Mucosa of stomach (tissue), 1 donor: ENCODE measurements around the gene ACACA.

Experiments
- H3K27me3 ChIP-seq: one replicate; pipeline ENCODE4 v1.7.0; 2013; ENCODE audit warnings: mild to moderate bottlenecking, low read length; ENCODE audit not compliant: control insufficient read depth, insufficient read depth
- H3K36me3 ChIP-seq: one replicate; pipeline ENCODE4 v1.7.0; 2013; ENCODE audit warnings: low read length; ENCODE audit not compliant: control insufficient read depth, insufficient read depth
- H3K4me1 ChIP-seq: one replicate; pipeline ENCODE4 v1.7.0; 2013; ENCODE audit warnings: mild to moderate bottlenecking, low read length; ENCODE audit not compliant: control insufficient read depth, insufficient read depth
- H3K4me3 ChIP-seq: one replicate; pipeline ENCODE4 v1.7.0; 2013; ENCODE audit warnings: low read length
- H3K9ac ChIP-seq: one replicate; pipeline ENCODE4 v1.7.0; 2013; ENCODE audit warnings: mild to moderate bottlenecking, low read length, moderate library complexity
- H3K9me3 ChIP-seq: one replicate; pipeline ENCODE4 v1.7.0; 2013; ENCODE audit warnings: mild to moderate bottlenecking, low read length, moderate library complexity; ENCODE audit not compliant: control insufficient read depth
- donor health status: Pancreatic carcinoma.

ACACA gene

GRCh38 chr17:37233036-37233435 lies 173.6 kb downstream of the ACACA start:
- no peak overlapping the region for H3K9ac ChIP-seq
- H3K36me3 ChIP-seq, result no peaks in the 10 kb centered on the region
- no peaks in the 10 kb centered on the region for H3K4me1 ChIP-seq
- no peak overlapping the region for H3K4me3 ChIP-seq
- H3K27me3 ChIP-seq, result no peaks in the 10 kb centered on the region
- H3K9me3 ChIP-seq, result no peaks in the 10 kb centered on the region

GRCh38 chr17:37231887-37232286 lies 174.7 kb downstream of the ACACA start:
- Histone ChIP-seq H3K36me3 (no peaks in the 10 kb centered on the region), H3K4me1 (no peaks in the 10 kb centered on the region), H3K9me3 (no peaks in the 10 kb centered on the region), H3K27me3 (no peaks in the 10 kb centered on the region), H3K9ac (no peak overlapping the region), H3K4me3 (no peak overlapping the region)

DNA sequence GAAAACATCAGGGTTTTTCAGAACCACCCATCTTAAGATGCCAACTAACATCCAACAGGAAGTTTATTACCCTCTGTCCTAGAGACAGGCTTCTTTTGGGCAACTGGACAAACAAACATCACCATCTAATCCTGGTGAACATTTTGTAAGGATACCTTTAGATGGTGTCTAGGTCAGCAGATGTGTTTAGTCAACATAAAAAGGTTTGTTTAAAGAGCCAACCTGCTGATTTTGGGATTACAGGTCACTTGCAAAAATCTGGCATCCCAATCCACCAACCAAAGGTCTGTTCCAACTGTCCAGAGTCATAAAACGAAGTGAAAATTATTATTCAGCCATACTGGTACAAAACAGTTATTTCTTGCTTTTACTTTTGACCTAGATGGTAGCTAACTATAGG lies 176.0 kb downstream of the ACACA start:
- no peaks in the 10 kb centered on the region for H3K27me3 ChIP-seq
- no peaks in the 10 kb centered on the region for H3K36me3 ChIP-seq
- H3K9ac ChIP-seq, result no peak overlapping the region
- H3K4me3 ChIP-seq, result no peak overlapping the region
- no peaks in the 10 kb centered on the region for H3K4me1 ChIP-seq
- no peaks in the 10 kb centered on the region for H3K9me3 ChIP-seq

DNA sequence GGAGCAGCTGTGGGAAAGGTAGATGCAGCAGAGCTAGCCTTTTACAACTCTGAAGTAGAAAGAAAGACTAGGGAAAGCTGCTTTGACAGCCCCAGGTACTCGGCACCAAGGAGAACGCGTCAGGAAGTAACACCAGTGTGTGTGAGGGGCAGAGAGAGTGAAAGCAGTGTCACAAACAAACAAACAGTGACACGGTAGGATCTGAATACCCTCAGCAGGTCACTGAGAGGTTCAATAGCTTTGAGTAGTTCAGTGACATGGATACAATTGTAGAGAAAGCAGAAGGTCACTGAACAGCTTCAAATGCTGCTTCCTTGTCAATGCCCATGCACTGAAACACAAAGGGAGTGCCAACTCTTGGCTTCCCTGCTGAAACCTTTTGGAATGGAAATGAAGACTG lies 181.2 kb downstream of the ACACA start:
- Histone ChIP-seq H3K27me3 (no peaks in the 10 kb centered on the region), H3K36me3 (no peaks in the 10 kb centered on the region), H3K9me3 (no peaks in the 10 kb centered on the region), H3K4me3 (no peak overlapping the region), H3K4me1 (no peaks in the 10 kb centered on the region), H3K9ac (no peak overlapping the region)

- Histone ChIP-seq H3K4me1 (no peaks in the 10 kb centered on the region), H3K4me3 (no peak overlapping the region), H3K27me3 (no peaks in the 10 kb centered on the region), H3K9ac (no peak overlapping the region), H3K9me3 (no peaks in the 10 kb centered on the region), H3K36me3 (no peaks in the 10 kb centered on the region)
Observed at GRCh38 chr17:37221865-37222264, 184.8 kb downstream of the ACACA start.

GRCh38 chr17:37220607-37220953 lies 186.1 kb downstream of the ACACA start:
- no peaks in the 10 kb centered on the region for H3K27me3 ChIP-seq
- no peak overlapping the region for H3K9ac ChIP-seq
- H3K4me3 ChIP-seq, result no peak overlapping the region
- H3K9me3 ChIP-seq, result no peaks in the 10 kb centered on the region
- no peaks in the 10 kb centered on the region for H3K36me3 ChIP-seq
- no peaks in the 10 kb centered on the region for H3K4me1 ChIP-seq

DNA sequence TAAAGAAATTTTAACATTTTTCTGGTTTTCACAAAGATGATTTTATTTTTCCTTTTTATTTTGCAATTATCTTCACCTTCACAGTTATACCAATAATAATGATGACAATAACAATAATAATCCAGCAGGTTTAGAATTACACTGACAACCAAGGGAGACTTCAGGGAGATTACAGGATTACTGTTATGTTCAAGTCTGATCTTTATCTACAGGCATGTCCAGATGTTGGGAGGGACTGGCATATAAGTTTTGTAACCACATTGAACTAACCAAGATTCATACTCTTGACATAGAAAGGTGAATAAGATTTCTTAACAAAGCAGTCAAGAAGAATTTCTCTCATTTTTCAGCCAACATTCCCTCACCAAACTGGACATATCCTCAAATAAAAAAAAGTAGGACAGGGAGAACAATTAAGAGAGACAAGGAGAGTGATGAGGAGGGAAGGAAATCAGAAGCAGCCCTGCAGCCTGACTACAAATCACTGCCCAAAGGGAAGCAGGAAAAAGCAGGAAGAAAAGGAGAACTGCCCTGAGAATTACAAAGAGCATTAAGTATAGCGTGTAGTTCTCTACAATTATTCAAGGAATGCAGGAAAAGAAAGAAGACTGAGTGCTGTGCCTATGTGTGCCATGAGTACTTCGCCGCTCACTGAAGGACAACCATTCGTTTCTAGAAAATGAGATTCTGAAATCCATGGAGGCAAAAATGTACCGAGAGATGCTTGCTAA lies 186.6 kb downstream of the ACACA start:
- Histone ChIP-seq H3K27me3 (no peaks in the 10 kb centered on the region), H3K9ac (no peak overlapping the region), H3K4me3 (no peak overlapping the region), H3K36me3 (no peaks in the 10 kb centered on the region), H3K9me3 (no peaks in the 10 kb centered on the region), H3K4me1 (no peaks in the 10 kb centered on the region)

GRCh38 chr17:37218849-37219248 lies 187.8 kb downstream of the ACACA start:
- Histone ChIP-seq H3K9ac (no peak overlapping the region), H3K4me3 (no peak overlapping the region), H3K36me3 (no peaks in the 10 kb centered on the region), H3K4me1 (no peaks in the 10 kb centered on the region), H3K9me3 (no peaks in the 10 kb centered on the region), H3K27me3 (no peaks in the 10 kb centered on the region)

DNA sequence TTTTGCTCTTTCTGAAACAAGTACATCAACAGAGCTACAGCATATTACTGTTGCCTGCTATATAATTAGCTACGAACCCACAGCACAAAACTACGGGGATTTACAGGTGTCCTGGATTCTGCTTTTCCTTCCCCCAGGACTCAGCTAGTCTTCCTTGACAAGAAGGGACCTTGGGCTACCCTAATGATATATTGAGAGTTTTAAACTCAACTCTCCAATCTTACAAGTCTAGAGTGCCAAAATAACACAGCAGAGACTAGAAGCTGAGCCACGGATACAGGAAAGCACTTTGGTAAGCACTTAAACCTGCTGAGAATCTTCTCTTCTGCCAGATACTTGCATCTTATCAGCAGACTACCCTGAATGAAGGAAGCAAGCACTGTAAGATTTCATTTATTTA lies 192.2 kb downstream of the ACACA start:
- Histone ChIP-seq H3K9ac (no peak overlapping the region), H3K4me3 (no peak overlapping the region), H3K4me1 (no peaks in the 10 kb centered on the region), H3K9me3 (no peaks in the 10 kb centered on the region), H3K36me3 (no peaks in the 10 kb centered on the region), H3K27me3 (no peaks in the 10 kb centered on the region)

- Histone ChIP-seq H3K4me1 (no peaks in the 10 kb centered on the region), H3K4me3 (no peak overlapping the region), H3K27me3 (no peaks in the 10 kb centered on the region), H3K9me3 (no peaks in the 10 kb centered on the region), H3K9ac (no peak overlapping the region), H3K36me3 (no peaks in the 10 kb centered on the region)
Observed at GRCh38 chr17:37213927-37214326, 192.7 kb downstream of the ACACA start.

DNA sequence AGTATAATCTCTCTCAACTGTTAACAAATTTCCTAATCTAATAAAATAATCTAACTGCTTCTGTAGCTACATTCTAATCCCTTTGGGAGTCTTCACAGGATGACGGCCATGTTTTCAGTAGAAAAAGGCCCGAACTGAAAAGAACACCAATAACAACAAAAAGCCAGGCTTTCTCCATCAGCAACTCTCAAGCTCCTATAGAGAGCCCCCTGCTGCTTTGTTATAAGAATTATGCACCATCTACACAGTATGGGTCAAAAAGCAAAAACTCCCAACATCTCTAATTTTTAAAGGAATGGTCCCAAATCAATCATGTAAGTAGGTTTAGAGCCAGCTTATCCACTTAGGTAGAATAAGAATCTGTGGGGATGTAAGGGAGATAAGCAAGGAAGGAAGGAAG lies 194.5 kb downstream of the ACACA start:
- Histone ChIP-seq H3K9me3 (no peaks in the 10 kb centered on the region), H3K4me3 (no peak overlapping the region), H3K36me3 (no peaks in the 10 kb centered on the region), H3K4me1 (no peaks in the 10 kb centered on the region), H3K9ac (no peak overlapping the region), H3K27me3 (no peaks in the 10 kb centered on the region)

GRCh38 chr17:37211136-37211535 lies 195.5 kb downstream of the ACACA start:
- Histone ChIP-seq H3K4me3 (no peak overlapping the region), H3K4me1 (no peaks in the 10 kb centered on the region), H3K9me3 (no peaks in the 10 kb centered on the region), H3K9ac (no peak overlapping the region), H3K27me3 (no peaks in the 10 kb centered on the region), H3K36me3 (no peaks in the 10 kb centered on the region)

GRCh38 chr17:37207103-37207502 lies 199.5 kb downstream of the ACACA start:
- Histone ChIP-seq H3K36me3 (no peaks in the 10 kb centered on the region), H3K9ac (no peak overlapping the region), H3K9me3 (no peaks in the 10 kb centered on the region), H3K4me1 (no peaks in the 10 kb centered on the region), H3K4me3 (no peak overlapping the region), H3K27me3 (no peaks in the 10 kb centered on the region)
